IgD-negative memory B cell (primary cell): Measurements from ENCODE around the gene HINFP. TPM values are rescaled to one million over a fixed set of nuclear protein-coding genes. Genes with fewer than 3 reads are reported as not detected.
"Not testable (repeated sequence)": the region's sequence is repeated elsewhere in the genome, so short reads cannot be mapped to it uniquely, and the experiment has no call there.

ENCODE experiments used
- H3K27ac Mint-ChIP-seq, 3 donors: one replicate each; pipeline ENCODE4 v1.8.0; 2020 to 2022; ENCODE audit warnings: mild to moderate bottlenecking in 3 of 3, mixed read lengths in 3 of 3, moderate library complexity in 1 of 3
- H3K27me3 Mint-ChIP-seq: one replicate; pipeline ENCODE4 v1.8.0; 2021; ENCODE audit warnings: mixed read lengths
- H3K36me3 Mint-ChIP-seq: one replicate; pipeline ENCODE4 v1.8.0; 2020; ENCODE audit warnings: mild to moderate bottlenecking, mixed read lengths
- H3K4me1 Mint-ChIP-seq, 3 donors: one replicate each; pipeline ENCODE4 v1.8.0; 2020 to 2022; ENCODE audit warnings: mixed read lengths in 3 of 3, mild to moderate bottlenecking in 1 of 3
- H3K4me3 Mint-ChIP-seq, 4 donors: one replicate each; pipeline ENCODE4 v1.8.0; 2020 to 2022; ENCODE audit warnings: mild to moderate bottlenecking in 4 of 4, mixed read lengths in 4 of 4, moderate library complexity in 3 of 4
- H3K9me3 Mint-ChIP-seq, 3 donors: one replicate each; pipeline ENCODE4 v1.8.0; 2020 to 2021; ENCODE audit warnings: mixed read lengths in 3 of 3, mild to moderate bottlenecking in 1 of 3
- polyA plus RNA-seq: library from polyadenylated mRNA; unstranded; fragments of 300-500 nt; fragmentation: Illumina TruSeq; gene quantifications from one replicate; pipeline ENCODE4 v1.2.3, GENCODE V29; 2021

HINFP gene
- polyA plus RNA-seq, 1 donor from 2014 or later = 12.9 TPM

DNA sequence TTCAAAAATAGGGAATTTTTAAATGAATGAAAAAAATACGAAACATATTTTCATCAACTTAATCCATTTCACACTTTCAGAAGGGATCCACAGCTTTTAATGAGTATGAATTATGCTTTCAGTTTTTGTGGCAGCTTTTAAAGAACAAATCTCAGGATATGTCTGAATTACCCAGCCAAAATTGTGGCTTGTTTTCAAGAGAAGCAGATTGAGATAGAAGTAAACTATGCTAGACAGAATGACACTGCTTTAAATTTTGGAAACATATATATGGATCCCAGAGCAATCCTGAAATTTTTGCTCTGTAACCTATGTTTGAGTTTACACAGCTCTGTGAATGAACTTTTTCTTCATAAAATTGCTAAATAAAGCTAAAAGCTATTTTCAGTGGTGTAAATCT, 2.4 kb upstream of the HINFP start:
- no peaks in the 10 kb centered on the region for H3K27me3 Mint-ChIP-seq
- H3K27ac Mint-ChIP-seq = no peak overlapping the region
- H3K36me3 Mint-ChIP-seq = peaks cover 3% of the 10 kb centered on the region
- H3K4me3 Mint-ChIP-seq = peak overlapping the region in 1 of 4 donors; percentile 12
- H3K9me3 Mint-ChIP-seq = no peaks in the 10 kb centered on the region
- H3K4me1 Mint-ChIP-seq = peaks cover 25 to 27% (median 27%) of the 10 kb centered on the region in 3 donors

DNA sequence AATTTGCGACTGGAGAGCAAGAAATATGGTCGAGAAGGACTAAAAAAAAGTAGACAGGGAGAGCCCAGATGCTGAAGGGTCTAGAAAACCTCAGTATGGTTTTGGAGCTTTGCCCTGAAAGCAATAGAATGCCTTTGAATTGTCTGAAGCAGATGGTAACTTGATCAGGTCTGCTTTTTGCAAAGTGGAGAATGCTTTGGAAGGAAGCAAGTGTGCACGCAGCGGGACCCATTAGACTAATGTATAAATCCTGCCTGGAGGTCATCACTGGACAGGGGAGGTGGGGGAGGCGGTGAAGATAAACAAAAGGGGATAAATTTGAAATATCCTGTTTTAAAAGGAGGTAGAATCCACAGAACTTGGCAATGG, 757 bp upstream of the HINFP start:
- H3K36me3 Mint-ChIP-seq = peaks cover 3% of the 10 kb centered on the region
- peak overlapping the region; percentile 90 to 98 (median 94) for H3K27ac Mint-ChIP-seq
- H3K4me1 Mint-ChIP-seq = peaks cover 22 to 23% (median 22%) of the 10 kb centered on the region in 3 donors
- peak overlapping the region; percentile 91 to 98 (median 96) for H3K4me3 Mint-ChIP-seq
- no peaks in the 10 kb centered on the region for H3K27me3 Mint-ChIP-seq
- no peaks in the 10 kb centered on the region for H3K9me3 Mint-ChIP-seq

DNA sequence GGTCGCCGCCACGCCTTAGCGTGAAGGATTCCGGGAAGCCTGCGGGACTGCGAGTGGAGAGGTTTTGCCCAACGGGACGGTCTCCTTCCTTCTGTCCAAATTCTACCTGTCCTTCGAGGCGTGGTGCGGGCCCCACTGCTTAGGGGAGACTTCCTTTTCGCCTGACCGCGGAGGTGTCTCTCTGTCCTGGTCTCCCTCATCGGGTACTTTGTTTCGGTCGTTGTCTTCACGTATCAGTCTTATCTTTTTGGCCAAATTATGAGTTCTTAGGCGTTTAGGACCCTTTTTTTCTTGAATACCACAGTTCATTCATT, 388 bp downstream of the HINFP start:
- Mint-ChIP-seq H3K27ac (peak overlapping the region; percentile 90 to 98 (median 94)), H3K27me3 (no peaks in the 10 kb centered on the region), H3K9me3 (no peaks in the 10 kb centered on the region), H3K4me1 (peaks cover 22 to 24% (median 22%) of the 10 kb centered on the region in 3 donors), H3K4me3 (peak overlapping the region; percentile 91 to 98 (median 96)), H3K36me3 (no peaks in the 10 kb centered on the region)

DNA sequence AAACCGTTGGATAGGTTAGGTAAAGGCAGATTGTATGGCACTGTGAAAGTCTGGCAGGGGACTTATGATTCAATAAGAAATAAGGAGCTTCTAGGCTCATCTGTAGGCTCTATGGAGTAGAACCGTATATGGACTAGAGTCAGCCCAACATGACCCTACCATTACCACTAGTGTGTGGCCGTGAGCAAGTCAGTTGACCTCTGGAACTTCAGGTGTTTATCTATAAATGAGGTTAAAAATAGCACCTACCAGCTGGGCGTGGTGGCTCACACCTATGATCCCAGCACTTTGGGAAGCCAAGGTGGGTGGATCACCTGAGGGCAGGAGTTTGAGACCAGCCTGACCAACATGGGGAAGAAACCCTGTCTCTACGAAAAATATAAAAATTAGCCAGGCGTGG, 4.4 kb downstream of the HINFP start:
- Mint-ChIP-seq H3K4me3 (no peak overlapping the region), H3K27ac (no peak overlapping the region), H3K36me3 (peaks cover 3% of the 10 kb centered on the region), H3K4me1 (peaks cover 15 to 22% (median 19%) of the 10 kb centered on the region in 3 donors), H3K27me3 (no peaks in the 10 kb centered on the region), H3K9me3 (no peaks in the 10 kb centered on the region)

DNA sequence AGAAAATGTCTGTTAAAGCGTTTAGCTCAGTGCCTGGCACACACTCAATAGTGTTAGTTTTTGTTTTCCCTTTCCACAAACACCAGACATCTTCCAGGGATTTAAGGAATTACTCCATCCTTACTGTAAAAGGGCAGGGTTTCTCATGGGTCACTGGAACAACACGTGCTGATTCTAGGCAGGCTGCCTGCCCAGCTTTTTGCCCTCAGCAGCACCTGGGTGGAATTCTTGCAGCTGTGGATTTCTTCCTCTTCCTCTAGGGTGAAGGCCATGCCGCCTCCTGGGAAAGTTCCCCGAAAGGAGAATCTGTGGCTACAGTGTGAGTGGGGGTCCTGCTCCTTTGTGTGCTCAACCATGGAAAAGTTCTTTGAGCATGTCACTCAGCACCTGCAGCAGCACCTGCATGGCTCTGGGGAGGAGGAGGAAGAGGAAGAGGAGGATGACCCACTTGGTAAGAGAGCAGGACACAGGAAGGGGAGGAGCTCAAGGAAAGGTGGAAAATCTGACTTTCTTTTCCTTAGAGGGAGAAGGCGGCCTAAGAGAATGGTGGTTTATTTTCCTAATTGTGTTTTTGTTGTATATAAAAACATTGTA, 5.4 kb downstream of the HINFP start:
- H3K4me1 Mint-ChIP-seq = peaks cover 7 to 20% (median 16%) of the 10 kb centered on the region in 3 donors
- H3K4me3 Mint-ChIP-seq = peak overlapping the region in 1 of 4 donors; percentile 22
- peaks cover 3% of the 10 kb centered on the region for H3K36me3 Mint-ChIP-seq
- no peaks in the 10 kb centered on the region for H3K9me3 Mint-ChIP-seq
- no peaks in the 10 kb centered on the region for H3K27me3 Mint-ChIP-seq
- H3K27ac Mint-ChIP-seq = peak overlapping the region in 1 of 3 donors; percentile 83

DNA sequence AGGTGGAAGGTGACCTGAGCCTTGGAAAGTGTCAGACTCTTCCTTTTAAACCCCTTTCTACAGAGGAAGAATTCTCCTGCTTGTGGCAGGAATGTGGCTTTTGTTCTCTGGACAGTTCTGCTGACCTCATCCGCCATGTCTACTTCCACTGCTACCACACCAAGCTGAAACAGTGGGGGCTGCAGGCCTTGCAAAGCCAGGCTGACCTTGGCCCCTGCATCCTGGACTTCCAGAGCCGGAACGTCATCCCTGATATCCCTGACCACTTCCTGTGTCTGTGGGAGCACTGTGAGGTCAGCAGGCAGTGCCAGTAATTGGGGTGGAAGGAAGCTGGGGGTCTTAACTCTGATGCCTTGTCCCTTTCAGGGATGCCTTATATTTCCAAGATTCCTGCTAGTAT, 9.3 kb downstream of the HINFP start:
- peaks cover 0 to 9% (median 4%) of the 10 kb centered on the region in 3 donors for H3K4me1 Mint-ChIP-seq
- H3K9me3 Mint-ChIP-seq = no peaks in the 10 kb centered on the region
- no peaks in the 10 kb centered on the region for H3K27me3 Mint-ChIP-seq
- no peak overlapping the region for H3K27ac Mint-ChIP-seq
- no peak overlapping the region for H3K4me3 Mint-ChIP-seq
- peaks cover 6% of the 10 kb centered on the region for H3K36me3 Mint-ChIP-seq

DNA sequence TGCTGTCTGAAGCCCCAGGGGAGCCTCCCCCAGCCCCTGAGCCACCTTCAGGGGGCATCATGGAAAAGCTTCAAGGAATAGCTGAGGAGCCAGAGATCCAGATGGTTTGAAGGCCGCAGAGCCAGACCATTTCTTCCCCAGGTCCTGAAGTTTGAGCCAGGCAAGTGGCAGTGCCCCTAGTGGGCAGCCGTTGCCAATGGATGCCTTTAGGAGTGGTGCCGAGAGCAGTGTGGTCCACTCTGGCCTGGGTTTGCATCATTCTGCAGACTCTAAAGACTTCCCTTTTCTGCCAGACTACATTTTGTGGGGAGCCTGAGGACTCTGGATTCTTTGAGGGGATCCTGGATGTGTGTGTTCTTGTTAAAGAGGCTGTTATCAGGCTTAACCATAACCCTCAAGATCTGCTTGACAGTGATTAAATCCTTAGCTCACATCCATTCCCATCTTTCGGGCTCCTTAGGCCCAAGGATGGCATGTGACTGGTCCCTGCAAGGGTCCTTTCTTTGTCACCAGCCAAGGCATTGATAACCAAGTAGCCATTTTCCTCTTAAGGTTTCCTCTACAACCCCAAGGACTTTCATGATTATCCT, 13.1 kb downstream of the HINFP start:
- Mint-ChIP-seq H3K36me3 (peaks cover 6% of the 10 kb centered on the region), H3K4me1 (peaks cover 0 to 3% (median 0%) of the 10 kb centered on the region in 3 donors), H3K27me3 (no peaks in the 10 kb centered on the region), H3K4me3 (no peak overlapping the region), H3K9me3 (no peaks in the 10 kb centered on the region), H3K27ac (no peak overlapping the region)

DNA sequence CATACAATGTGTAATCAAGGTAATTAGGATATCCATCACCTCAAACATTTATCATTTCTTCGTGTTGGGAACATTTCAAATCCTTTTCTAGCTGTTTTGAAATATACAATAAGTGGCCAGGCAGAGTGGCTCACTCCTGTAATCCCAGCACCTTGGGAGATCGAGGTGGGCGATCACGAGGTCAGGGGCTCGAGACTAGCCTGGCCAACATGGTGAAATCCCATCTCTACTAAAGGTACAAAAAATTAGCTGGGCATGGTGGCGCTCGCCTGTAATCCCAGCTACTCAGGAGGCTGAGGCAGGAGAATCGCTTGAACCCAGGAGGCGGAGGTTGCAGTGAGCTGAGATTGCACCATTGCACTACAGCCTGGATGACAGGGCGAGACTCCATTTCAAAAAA, 17.9 kb downstream of the HINFP start:
- H3K27ac Mint-ChIP-seq, H3K4me1 Mint-ChIP-seq, H3K36me3 Mint-ChIP-seq, H3K27me3 Mint-ChIP-seq, H3K9me3 Mint-ChIP-seq, H3K4me3 Mint-ChIP-seq: not testable (repeated sequence)

DNA sequence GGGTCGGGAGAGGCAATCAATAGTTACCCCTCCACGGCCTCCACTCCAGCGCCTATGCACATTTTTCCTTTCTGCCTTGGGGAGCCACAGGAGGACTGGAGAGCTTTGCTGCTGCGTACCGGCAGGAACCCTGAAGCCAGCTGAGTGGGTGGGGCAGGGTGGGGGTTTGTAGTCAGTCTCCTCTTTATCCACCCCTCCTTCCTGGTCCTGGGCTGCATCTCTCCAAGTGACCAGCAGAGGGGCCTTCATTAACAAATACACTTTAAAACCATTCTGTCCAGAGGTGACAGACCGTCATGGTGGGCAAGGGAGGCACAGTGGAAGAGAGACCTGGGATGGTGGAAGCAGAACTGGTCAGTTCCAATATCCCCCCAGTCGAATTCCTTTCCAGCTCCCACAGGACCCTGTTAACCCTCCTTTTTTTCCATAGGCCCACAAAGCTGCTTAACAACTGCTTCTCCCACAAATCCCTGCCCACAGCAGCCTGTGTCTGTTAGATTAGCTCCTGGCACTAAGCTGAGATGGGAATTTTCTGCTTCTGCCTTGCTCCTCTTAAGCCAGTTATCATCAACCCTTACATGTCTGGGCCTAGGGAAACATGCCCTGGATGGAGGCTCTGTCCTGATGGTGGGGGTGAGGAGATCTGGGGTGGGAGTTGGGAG, 23.6 kb downstream of the HINFP start:
- Mint-ChIP-seq H3K4me1 (peaks cover 0 to 13% (median 7%) of the 10 kb centered on the region in 3 donors), H3K27me3 (peaks cover 27% of the 10 kb centered on the region), H3K27ac (no peak overlapping the region), H3K4me3 (peak overlapping the region in 1 of 4 donors; percentile 34), H3K9me3 (no peaks in the 10 kb centered on the region), H3K36me3 (peaks cover 1% of the 10 kb centered on the region)

DNA sequence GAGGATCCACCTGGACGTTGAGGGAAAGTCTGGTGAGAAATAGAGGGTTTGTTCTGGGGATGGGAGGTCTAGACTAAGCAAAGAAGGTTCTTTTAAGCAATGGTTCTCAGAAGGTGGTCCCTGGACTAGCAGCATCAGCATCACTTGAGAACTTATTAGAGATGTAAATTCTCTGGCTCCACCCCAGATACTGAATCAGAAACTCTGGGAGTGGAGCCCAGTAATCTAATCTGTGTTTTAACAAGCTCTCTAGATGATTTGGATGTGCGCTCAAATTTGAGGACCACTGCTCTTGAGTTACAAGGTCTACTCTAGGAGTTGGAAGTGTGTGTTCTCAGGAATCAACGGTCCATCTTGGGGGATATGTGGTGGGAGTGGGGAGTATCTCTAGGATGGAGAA, 24.2 kb downstream of the HINFP start:
- peaks cover 30% of the 10 kb centered on the region for H3K27me3 Mint-ChIP-seq
- peaks cover 0 to 13% (median 7%) of the 10 kb centered on the region in 3 donors for H3K4me1 Mint-ChIP-seq
- H3K36me3 Mint-ChIP-seq = peaks cover 1% of the 10 kb centered on the region
- H3K27ac Mint-ChIP-seq = no peak overlapping the region
- no peaks in the 10 kb centered on the region for H3K9me3 Mint-ChIP-seq
- H3K4me3 Mint-ChIP-seq = peak overlapping the region in 1 of 4 donors; percentile 8

DNA sequence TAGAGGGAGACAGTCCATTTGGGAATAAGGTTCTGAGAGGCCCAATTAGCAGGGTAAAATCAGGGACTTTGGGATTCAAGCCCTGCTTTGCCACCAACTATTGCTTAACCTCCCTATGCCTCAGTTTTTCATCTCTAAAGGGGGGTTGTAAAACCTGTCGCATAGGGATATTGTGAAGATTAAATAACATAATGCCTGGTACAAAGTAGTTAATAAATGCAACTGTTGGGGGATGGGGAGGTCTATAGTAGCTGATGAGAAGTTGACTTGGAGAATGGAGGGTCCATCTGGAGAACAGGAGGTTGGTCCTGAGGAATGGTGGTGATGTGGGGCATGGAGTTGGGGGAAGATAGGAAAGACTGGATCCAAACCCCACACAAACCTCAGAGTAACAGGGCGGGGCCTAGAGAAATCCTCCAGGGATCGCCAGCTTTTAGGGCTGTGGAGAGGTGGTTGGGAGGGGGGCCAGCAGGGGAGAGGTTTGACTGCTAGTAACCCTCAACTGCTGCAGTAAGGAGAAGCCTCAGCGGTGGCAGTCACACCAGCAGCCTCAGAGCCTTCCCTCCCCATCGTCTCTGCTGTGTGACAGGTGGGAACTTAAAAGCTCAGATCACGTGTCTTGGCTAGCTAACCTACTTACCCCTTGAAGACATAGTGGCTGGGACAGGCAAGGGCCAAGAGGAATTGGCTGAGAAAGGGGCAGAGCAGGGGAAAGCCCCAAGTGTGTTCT, 26.4 kb downstream of the HINFP start:
- H3K27ac Mint-ChIP-seq = no peak overlapping the region
- H3K4me3 Mint-ChIP-seq = peak overlapping the region in 3 of 4 donors; percentile 70 to 85 (median 77)
- peaks cover 39% of the 10 kb centered on the region for H3K27me3 Mint-ChIP-seq
- peaks cover 0 to 16% (median 7%) of the 10 kb centered on the region in 3 donors for H3K4me1 Mint-ChIP-seq
- H3K36me3 Mint-ChIP-seq = peaks cover 1% of the 10 kb centered on the region
- no peaks in the 10 kb centered on the region for H3K9me3 Mint-ChIP-seq

DNA sequence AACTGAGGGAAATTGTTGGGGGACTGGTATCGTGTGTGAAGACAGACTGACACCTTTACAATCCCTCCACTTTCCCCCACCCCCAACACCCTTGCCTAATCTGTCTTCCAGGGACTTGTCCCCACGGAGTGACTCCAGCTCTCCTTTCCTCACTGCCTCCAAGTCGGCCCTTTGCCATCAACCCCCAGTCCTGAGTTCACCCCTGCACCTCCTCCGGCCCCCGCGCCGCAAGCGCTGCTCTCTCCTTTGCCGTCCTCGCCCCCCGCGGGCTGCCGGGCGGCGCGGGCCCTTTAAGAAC, 27.3 kb downstream of the HINFP start:
- no peak overlapping the region for H3K27ac Mint-ChIP-seq
- peaks cover 35% of the 10 kb centered on the region for H3K27me3 Mint-ChIP-seq
- H3K9me3 Mint-ChIP-seq = no peaks in the 10 kb centered on the region

DNA sequence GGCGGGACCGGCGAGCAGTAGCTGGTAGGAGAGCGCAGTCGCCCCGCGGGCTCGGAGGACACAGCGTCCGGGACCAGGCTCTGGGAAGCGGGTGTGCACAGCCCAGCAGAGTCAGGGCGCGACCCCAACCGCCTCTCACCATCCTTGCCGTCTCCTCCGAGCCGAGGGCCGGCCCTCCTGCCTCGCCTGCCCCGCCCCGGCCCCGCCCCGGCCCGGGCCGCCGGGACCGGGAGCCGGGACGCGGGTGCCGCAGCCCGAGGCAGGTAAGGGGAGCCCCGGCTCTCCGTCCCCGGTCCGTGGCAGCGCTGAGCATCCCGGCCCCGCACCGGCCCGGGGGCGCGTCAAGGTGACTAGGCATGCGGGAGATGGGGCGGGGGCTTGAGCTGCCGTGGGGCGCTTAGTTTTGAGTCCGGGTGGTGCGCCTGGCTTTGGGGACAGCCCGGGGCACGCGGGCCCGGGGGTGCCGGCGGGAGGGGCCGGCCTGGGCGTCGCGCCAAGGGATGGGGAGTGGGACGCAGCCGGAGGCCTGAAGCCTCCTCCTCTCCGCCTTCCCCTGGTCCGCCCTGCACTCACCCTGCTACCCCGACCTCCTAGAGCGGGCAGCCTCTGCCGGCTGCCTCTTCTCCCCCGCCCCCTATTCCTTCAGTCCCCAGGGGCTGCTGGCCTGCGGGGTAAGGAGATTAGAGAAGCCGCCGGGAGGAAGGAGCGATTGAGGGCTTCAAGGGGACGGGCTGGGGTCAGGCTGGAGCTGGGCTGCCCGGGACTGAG, 27.8 kb downstream of the HINFP start, which contains the start of gene ABCG4:
TSS of gene ABCG4 (plus strand) at position 35 of the 768 bp plus-strand sequence. CDS start 914 bp downstream, outside the sequence.
- H3K36me3 Mint-ChIP-seq = no peaks in the 10 kb centered on the region
- peaks cover 0 to 12% (median 5%) of the 10 kb centered on the region in 3 donors for H3K4me1 Mint-ChIP-seq
- H3K4me3 Mint-ChIP-seq = peak within 1 kb of the TSS in 3 of 4 donors; percentile 79 to 86 (median 85)
- H3K27ac Mint-ChIP-seq = no peak within 1 kb of the TSS
- peaks cover 40% of the 10 kb centered on the region for H3K27me3 Mint-ChIP-seq
- H3K9me3 Mint-ChIP-seq = no peaks in the 10 kb centered on the region

More for the DNA sequence above, 27.3 kb downstream of the HINFP start:
- Mint-ChIP-seq H3K36me3 (no peaks in the 10 kb centered on the region), H3K4me3 (peak overlapping the region in 3 of 4 donors; percentile 76 to 79 (median 77)), H3K4me1 (peaks cover 0 to 14% (median 7%) of the 10 kb centered on the region in 3 donors)

DNA sequence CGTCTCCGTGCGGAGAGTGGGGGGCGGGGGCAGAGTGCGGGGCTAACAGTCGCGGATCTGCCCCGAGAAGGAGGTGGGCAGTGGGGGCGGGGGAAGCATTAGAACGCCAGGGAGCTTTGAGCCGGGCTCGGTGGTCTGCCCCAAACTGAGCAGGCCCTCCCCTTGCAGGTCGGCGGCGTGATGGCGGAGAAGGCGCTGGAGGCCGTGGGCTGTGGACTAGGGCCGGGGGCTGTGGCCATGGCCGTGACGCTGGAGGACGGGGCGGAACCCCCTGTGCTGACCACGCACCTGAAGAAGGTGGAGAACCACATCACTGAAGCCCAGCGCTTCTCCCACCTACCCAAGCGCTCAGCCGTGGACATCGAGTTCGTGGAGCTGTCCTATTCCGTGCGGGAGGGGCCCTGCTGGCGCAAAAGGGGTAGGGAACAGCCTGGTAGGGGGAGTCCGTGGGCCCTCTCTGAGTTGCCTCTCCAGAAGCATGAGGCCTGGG, 28.5 kb downstream of the HINFP start:
- no peak overlapping the region for H3K27ac Mint-ChIP-seq
- H3K9me3 Mint-ChIP-seq = peaks cover 0 to 2% (median 0%) of the 10 kb centered on the region in 3 donors
- H3K27me3 Mint-ChIP-seq = peaks cover 42% of the 10 kb centered on the region
- H3K4me1 Mint-ChIP-seq = peaks cover 0 to 12% (median 5%) of the 10 kb centered on the region in 3 donors
- no peaks in the 10 kb centered on the region for H3K36me3 Mint-ChIP-seq
- H3K4me3 Mint-ChIP-seq = peak overlapping the region in 3 of 4 donors; percentile 38 to 86 (median 65)
